AG10803 (cell line): Measurements from ENCODE around the gene NTNG1.
"Not testable (repeated sequence)": the region's sequence is repeated elsewhere in the genome, so short reads cannot be mapped to it uniquely, and the experiment has no call there.

Experiments
- DNase-seq: peaks from one replicate; pipeline ENCODE4 v3.0.0; 2010; ENCODE audit warnings: low read depth
- H3K4me3 ChIP-seq: 2 replicates; pipeline ENCODE4 v1.5.1; 2011; ENCODE audit warnings: mild to moderate bottlenecking, low read length, control low read depth
- TF ChIP-seq, protein P1 (sequence below): conservative IDR thresholded peaks from 2 replicates; pipeline ENCODE4 v1.5.1; 2011; ENCODE audit warnings: mild to moderate bottlenecking, low read length, control low read depth, inconsistent platforms

The NTNG1 gene

GRCh38 chr1:107225706-107226105 is 84.9 kb downstream of the NTNG1 start:
- TF ChIP-seq, protein P1, sequence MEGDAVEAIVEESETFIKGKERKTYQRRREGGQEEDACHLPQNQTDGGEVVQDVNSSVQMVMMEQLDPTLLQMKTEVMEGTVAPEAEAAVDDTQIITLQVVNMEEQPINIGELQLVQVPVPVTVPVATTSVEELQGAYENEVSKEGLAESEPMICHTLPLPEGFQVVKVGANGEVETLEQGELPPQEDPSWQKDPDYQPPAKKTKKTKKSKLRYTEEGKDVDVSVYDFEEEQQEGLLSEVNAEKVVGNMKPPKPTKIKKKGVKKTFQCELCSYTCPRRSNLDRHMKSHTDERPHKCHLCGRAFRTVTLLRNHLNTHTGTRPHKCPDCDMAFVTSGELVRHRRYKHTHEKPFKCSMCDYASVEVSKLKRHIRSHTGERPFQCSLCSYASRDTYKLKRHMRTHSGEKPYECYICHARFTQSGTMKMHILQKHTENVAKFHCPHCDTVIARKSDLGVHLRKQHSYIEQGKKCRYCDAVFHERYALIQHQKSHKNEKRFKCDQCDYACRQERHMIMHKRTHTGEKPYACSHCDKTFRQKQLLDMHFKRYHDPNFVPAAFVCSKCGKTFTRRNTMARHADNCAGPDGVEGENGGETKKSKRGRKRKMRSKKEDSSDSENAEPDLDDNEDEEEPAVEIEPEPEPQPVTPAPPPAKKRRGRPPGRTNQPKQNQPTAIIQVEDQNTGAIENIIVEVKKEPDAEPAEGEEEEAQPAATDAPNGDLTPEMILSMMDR = no peak
- no peak overlapping the region for H3K4me3 ChIP-seq
- DNase-seq = no peak

DNA sequence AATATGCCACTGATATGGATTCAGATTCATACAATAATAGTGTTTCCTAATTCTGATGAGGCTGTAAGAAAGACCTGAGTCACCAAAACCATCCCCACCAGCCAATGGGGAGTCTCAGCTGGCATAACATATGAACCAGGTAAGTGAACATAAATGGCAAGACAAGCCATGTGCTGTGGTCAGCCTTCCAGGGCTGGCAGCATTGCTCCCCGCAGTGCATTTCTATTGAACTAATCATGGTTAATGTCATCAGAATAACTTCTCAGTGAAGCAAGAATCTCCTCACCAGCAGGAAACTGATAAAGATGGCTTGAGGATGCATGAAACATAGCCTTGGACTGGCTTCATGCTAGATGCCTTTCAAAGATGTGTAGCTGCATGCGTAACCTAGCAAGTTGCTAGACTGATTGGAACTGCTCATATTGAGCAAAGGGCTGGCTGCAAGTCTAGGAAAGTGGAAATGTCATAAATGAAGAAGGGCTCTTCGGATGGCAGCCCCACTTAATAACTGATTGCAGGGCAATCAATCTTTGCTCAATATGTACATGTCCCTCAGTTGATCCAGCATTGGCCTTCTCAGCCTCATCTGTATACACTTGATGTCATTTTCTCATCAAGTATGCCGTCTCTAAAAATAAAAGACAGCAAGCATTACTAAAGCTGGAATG is 88.0 kb downstream of the NTNG1 start:
- TF ChIP-seq, protein P1 = no peak
- no peak overlapping the region for H3K4me3 ChIP-seq
- DNase-seq = peak; percentile 48

DNA sequence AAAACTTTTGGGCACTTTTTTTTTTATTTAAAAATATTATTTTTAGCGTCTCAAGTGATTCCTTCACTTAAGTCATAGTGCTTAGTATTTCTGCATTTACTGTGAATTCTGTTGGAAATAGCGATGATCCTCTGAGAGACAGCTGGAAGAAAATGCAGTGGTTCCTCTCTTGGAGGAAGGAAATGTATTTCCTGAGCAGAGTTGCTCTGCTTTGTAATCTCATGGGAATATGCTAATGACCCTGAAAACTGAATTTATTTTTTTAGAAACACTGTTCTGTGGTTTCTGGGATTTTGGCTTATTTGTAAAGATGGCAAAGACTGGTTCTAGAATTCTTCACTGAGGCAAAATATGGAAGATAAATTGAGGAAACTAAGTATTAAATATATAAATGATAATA is 88.9 kb downstream of the NTNG1 start:
- no peak for DNase-seq
- H3K4me3 ChIP-seq = no peak overlapping the region
- TF ChIP-seq, protein P1 = no peak

- DNase-seq = no peak
- H3K4me3 ChIP-seq = no peak overlapping the region
- TF ChIP-seq, protein P1 = no peak
These were observed 89.3 kb downstream of the NTNG1 start for GRCh38 chr1:107230121-107230520.

DNA sequence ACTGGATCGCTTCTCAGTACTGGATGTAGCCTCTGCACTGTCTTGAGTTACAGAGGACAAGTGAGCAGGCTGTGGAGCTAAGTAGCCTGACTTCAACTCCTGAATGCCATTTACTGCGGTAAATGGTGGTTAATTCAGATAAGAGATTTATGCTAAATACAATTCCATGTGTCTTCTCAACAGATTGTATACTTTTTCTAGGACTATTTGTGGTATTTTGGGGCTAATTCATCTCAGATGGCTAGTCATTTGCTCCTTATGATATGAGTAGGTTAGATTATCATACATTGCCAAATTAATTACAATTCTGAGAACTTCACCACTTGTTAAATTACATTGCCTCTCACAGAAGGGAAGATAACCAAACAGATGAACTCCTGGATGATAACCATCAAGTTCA is 90.5 kb downstream of the NTNG1 start:
- TF ChIP-seq, protein P1 = no peak
- H3K4me3 ChIP-seq = no peak overlapping the region
- no peak for DNase-seq

DNA sequence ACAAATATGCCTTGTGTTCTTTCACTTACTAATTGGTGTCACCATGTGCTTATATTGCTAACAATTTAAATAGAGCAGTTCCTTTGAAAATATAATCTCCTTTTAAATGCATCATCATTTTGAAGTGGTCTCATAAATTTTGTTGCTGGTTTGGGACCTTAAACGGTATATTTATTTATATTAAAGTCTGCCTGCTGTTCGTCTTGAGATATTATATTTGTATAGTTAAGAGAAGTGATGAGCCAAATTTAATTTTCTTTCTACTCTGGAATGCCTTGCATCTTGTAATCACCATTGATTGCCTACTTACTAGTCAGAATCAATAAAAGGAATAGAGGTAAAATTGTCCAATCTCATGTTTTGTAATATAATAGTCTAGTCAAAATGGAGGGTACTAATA is 91.6 kb downstream of the NTNG1 start:
- DNase-seq = no peak
- TF ChIP-seq, protein P1 = no peak
- no peak overlapping the region for H3K4me3 ChIP-seq

DNA sequence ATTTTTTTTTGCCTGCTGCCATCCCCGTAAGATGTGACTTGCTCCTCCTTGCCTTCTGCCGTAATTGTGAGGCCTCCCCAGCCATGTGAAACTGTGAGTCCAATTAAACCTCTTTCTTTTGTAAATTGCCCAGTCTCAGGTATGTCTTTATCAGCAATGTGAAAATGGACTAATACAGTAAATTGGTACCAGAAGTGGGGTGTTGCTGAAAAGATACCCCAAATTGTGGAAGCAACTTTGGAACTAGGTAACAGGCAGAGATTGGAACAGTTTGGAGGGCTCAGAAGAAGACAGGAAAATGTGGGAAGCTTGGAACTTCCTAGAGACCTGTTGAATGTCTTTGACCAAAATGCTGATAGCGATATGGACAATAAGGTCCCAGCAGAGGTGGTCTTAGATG is 95.9 kb downstream of the NTNG1 start:
- not testable (repeated sequence) for DNase-seq, H3K4me3 ChIP-seq

- no peak overlapping the region for H3K4me3 ChIP-seq
- TF ChIP-seq, protein P1 = no peak
- no peak for DNase-seq
These were observed 102.6 kb downstream of the NTNG1 start for GRCh38 chr1:107243461-107243860.
